ENCODE data around the gene STH.

GRCh38 chr17:46031440-46031839 lies 32.4 kb downstream of the STH start:
- no peak for TF ChIP-seq POLR2AphosphoS5 (IDR thresholded peaks at IDR 0.05)
- TF ChIP-seq CTCF (IDR thresholded peaks at IDR 0.05), result no peak
- TF ChIP-seq POLR2A (IDR thresholded peaks at IDR 0.05), result no peak

All from prostate gland (tissue), 2 donors.